Nucleus accumbens (tissue), 56 donors: ENCODE results near the gene SSBP4.

ENCODE experiments used
- DNase-seq, 56 donors: peaks; one replicate each; lab custom pipeline; 2025; lab: John Stamatoyannopoulos, UW

SSBP4 gene

GRCh38 chr19:18418483-18419194 lies 559 bp upstream of the SSBP4 start:
- DNase-seq, result peak in 23 of 56 donors; percentile 49 to 80 (median 69)

- DNase-seq, result peak in 1 of 56 donors; percentile 20
These were observed 682 bp downstream of the SSBP4 start for GRCh38 chr19:18419699-18420460.

GRCh38 chr19:18420930-18421329 lies 1.7 kb downstream of the SSBP4 start:
- DNase-seq, result no peak

GRCh38 chr19:18421371-18421959 lies 2.3 kb downstream of the SSBP4 start:
- DNase-seq, result no peak

- DNase-seq, result no peak
These were observed 3.5 kb downstream of the SSBP4 start for GRCh38 chr19:18422530-18423191.

- no peak for DNase-seq
These were observed 4.2 kb downstream of the SSBP4 start for GRCh38 chr19:18423258-18424020.

GRCh38 chr19:18424122-18424889 lies 5.1 kb downstream of the SSBP4 start:
- DNase-seq, result no peak

- no peak for DNase-seq
These were observed 5.8 kb downstream of the SSBP4 start for GRCh38 chr19:18424890-18425514.

GRCh38 chr19:18425515-18426415 lies 6.6 kb downstream of the SSBP4 start:
- DNase-seq, result peak in 18 of 56 donors; percentile 17 to 54 (median 31)

GRCh38 chr19:18426416-18426767 lies 7.2 kb downstream of the SSBP4 start:
- DNase-seq, result no peak

- no peak for DNase-seq
These were observed 8.0 kb downstream of the SSBP4 start for GRCh38 chr19:18427080-18427742.

GRCh38 chr19:18427743-18428113 lies 8.5 kb downstream of the SSBP4 start:
- DNase-seq, result no peak

GRCh38 chr19:18428173-18428786 lies 9.1 kb downstream of the SSBP4 start:
- no peak for DNase-seq

GRCh38 chr19:18428787-18429674 lies 9.8 kb downstream of the SSBP4 start:
- DNase-seq, result peak in 48 of 56 donors; percentile 6 to 89 (median 61)

GRCh38 chr19:18429717-18430416 lies 10.7 kb downstream of the SSBP4 start:
- DNase-seq, result no peak
